ENCODE measurements around the gene CTU2.

Gene CTU2

GRCh38 chr16:88747588-88748301 lies 41.4 kb downstream of the CTU2 start:
- DNase-seq = no peak

- DNase-seq = no peak
Measured at GRCh38 chr16:88748364-88748763, 42.1 kb downstream of the CTU2 start.

- no peak for DNase-seq
Measured at GRCh38 chr16:88749358-88749757, 43.1 kb downstream of the CTU2 start.

GRCh38 chr16:88750854-88751253 lies 44.6 kb downstream of the CTU2 start:
- no peak for DNase-seq

- DNase-seq = no peak
Measured at GRCh38 chr16:88752386-88753002, 46.2 kb downstream of the CTU2 start.

GRCh38 chr16:88753191-88753590 lies 46.9 kb downstream of the CTU2 start:
- no peak for DNase-seq

- DNase-seq = no peak
Measured at GRCh38 chr16:88753602-88754001, 47.3 kb downstream of the CTU2 start.

- DNase-seq = no peak
Measured at GRCh38 chr16:88754109-88754911, 48.0 kb downstream of the CTU2 start.

GRCh38 chr16:88754912-88755744 lies 48.8 kb downstream of the CTU2 start:
- no peak for DNase-seq

GRCh38 chr16:88755745-88756443 lies 49.6 kb downstream of the CTU2 start:
- no peak for DNase-seq

- no peak for DNase-seq
Measured at GRCh38 chr16:88758227-88758943, 52.1 kb downstream of the CTU2 start.

- DNase-seq = no peak
Measured at GRCh38 chr16:88758944-88759244, 52.6 kb downstream of the CTU2 start.

- no peak for DNase-seq
Measured at GRCh38 chr16:88759245-88759975, 53.1 kb downstream of the CTU2 start.

- DNase-seq = no peak
Measured at GRCh38 chr16:88759976-88760350, 53.7 kb downstream of the CTU2 start.

GRCh38 chr16:88760424-88761142 lies 54.3 kb downstream of the CTU2 start:
- DNase-seq = no peak

- DNase-seq = no peak
Measured at GRCh38 chr16:88761143-88761534, 54.8 kb downstream of the CTU2 start.

GRCh38 chr16:88761830-88762229 lies 55.5 kb downstream of the CTU2 start:
- DNase-seq = no peak

- no peak for DNase-seq
Measured at GRCh38 chr16:88762258-88762870, 56.1 kb downstream of the CTU2 start.

GRCh38 chr16:88762941-88763340 lies 56.6 kb downstream of the CTU2 start:
- no peak for DNase-seq

GRCh38 chr16:88763502-88764053 lies 57.3 kb downstream of the CTU2 start:
- DNase-seq = no peak

All from DMS79 (cell line).